GM21717 (cell line): ENCODE measurements around the gene ARL8A.
A peak's percentile ranks its signal among the peaks of the same experiment; 100 is the strongest.
"Not testable (repeated sequence)": the region's sequence is repeated elsewhere in the genome, so short reads cannot be mapped to it uniquely, and the experiment has no call there.

Experiments
- ATAC-seq: cut with Tn5 transposase; IDR thresholded peaks from one replicate; pipeline ENCODE4 v1.9.1; 2021; ENCODE audit warnings: mild to moderate bottlenecking, moderate library complexity; ENCODE audit not compliant: unreplicated experiment

The ARL8A gene

GRCh38 chr1:202144402-202145067, at the start of gene ARL8A:
TSS of gene ARL8A (minus strand) at chr1:202144737. CDS start at chr1:202144572, 165 bp downstream.
- peak; percentile 68 for ATAC-seq

GRCh38 chr1:202194328-202194648, 49.8 kb upstream of the ARL8A start:
- ATAC-seq, result no peak

DNA sequence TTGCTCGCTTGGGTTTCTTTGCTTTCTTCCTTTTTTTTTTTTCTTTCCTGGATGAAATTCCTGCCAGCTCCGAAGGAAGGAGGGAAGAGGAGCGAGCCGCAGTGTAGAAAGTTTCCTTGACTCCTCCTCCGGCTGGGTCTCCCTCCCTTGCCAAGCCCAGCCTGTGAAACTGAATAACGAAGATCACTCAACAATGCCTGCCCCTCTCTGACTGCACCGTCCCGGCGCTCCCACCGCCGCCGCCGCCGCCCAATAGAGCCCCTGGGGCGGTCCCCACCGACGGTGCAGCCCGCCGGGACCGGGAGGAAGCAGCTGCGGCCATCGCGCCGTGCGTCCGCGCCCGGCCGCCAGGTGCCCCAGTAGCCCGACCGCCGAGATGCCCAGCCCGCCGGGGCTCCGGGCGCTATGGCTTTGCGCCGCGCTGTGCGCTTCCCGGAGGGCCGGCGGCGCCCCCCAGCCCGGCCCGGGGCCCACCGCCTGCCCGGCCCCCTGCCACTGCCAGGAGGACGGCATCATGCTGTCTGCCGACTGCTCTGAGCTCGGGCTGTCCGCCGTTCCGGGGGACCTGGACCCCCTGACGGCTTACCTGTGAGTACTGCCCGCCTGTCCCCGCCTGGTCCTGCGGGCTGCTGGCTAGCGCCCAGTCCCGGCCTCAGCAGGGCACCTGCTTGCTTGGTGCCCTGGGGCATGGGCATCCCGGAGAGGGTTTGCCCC, 49.2 kb upstream of the ARL8A start, which contains the start of gene LGR6:
Gene LGR6, plus strand, starts transcription at position 186 of the 714 bp plus-strand sequence. Its CDS starts 191 bp downstream, at position 377.
- ATAC-seq, result no peak

- no peak for ATAC-seq
Measured at GRCh38 chr1:202192770-202193613, 48.5 kb upstream of the ARL8A start.

DNA sequence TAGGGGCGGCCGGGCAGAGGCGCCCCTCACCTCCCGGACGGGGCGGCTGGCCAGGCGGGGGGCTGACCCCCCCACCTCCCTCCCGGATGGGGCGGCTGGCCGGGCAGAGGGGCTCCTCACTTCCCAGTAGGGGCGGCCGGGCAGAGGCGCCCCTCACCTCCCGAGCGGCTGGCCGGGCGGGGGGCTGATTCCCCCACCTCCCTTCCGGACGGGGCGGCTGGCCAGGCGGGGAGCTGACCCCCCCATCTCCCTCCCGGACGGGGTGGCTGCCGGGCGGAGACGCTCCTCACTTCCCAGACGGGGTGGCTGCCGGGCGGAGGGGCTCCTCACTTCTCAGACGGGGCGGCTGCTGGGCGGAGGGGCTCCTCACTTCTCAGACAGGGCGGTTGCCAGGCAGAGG, 46.9 kb upstream of the ARL8A start:
- not testable (repeated sequence) for ATAC-seq

DNA sequence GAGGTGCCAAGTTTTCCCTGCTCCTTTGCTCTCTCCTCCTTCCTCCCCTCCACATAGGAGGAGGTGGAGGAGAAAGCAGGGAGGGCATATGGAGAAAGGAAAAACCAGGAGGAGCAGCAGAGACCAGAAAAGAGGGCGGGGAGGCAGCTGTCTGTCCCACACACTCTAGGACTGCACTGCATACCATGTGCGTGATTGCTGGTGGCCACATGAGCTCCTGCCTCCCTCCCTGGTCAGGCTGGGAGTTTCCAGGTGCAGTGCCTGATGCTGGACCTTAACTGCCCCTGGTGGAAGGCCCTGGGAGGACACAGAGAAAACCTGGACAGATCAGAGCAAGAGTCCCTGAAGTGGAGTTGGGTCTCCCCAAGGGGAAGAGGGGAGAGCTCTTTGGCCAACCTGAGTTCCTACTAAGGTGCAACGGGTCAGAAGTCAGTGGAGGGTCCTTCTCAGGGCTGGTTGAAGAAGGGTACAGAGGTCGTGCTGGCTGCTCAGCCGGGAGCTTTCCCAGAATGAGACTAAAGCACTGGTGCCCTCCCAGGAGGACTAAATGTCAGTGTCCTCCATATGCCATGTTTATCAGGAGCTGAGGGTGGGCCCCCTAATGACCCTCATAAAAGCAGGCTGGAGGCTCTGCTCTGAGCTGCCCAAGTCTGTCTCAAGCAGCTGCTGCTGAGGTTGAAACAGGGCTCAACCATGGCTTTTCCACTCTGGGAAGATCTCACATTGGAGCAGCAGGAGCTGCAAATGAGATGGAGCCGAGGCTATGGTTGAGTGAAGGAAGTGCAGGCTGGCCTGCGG, 45.6 kb upstream of the ARL8A start:
- no peak for ATAC-seq

DNA sequence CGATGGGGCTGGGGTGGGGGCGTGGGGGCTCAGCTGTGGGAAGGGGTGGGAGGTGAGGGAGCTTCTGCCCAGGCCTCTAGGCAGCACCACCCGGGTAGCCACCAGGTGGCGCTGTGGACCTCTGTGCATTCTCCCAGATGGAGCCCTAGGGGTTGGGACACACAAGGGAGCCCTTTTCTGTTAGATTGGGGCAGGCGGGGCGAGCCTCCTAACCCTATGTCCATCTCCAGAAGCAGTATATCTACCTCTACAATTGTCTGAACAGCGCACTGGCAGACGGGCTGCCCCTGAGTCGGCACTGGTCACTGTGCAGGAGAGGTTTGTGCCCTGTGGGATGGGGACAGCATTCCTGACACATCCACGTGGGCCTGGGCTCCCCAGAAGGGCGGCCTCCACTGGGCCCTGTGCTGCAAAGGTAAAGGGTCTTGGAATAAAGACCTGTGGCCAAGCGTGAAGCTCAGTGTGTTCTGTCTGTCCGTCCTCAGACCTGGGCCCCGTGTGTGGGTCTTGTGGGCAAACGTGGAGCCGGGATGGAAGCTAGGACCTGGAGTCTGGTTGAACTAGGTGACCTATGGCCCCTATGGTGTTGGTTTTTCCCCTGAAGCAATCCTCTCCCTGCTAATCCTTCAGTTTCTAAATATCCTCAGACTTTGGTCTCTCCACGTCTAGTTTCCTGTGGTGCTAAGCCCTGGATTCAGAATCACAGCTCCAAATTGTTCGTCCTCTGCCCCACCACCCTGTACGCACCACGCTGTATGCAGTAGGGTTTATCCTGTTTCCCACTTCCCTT, 44.7 kb upstream of the ARL8A start:
- ATAC-seq, result no peak

GRCh38 chr1:202187697-202188407, 43.3 kb upstream of the ARL8A start:
- ATAC-seq, result no peak

GRCh38 chr1:202187041-202187671, 42.6 kb upstream of the ARL8A start:
- ATAC-seq, result no peak

- ATAC-seq, result no peak
Measured at GRCh38 chr1:202186327-202186726, 41.8 kb upstream of the ARL8A start.

- ATAC-seq, result no peak
Measured at GRCh38 chr1:202184750-202185460, 40.4 kb upstream of the ARL8A start.

- ATAC-seq, result no peak
Measured at GRCh38 chr1:202182040-202182877, 37.7 kb upstream of the ARL8A start.

- no peak for ATAC-seq
Measured at GRCh38 chr1:202181586-202181985, 37.0 kb upstream of the ARL8A start.

DNA sequence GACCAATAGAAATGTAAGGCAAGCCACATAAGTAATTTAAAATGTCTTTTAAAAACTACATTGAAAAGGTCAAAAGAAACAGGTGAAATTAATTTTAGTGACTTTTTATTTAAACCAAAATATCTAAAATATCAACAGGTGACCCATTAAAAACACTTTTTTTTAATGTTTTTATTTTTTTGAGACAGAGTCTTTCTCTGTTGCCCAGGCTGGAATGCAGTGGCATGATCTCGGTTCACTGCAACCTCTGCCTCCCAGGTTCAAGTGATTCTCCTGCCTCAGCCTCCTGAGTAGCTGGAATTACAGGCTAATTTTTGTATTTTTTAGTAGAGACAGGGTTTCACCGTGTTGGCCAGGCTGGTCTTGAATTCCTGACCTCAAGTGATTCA, 36.2 kb upstream of the ARL8A start:
- not testable (repeated sequence) for ATAC-seq

GRCh38 chr1:202179828-202180750, 35.6 kb upstream of the ARL8A start:
- no peak for ATAC-seq
